BJ (cell line): ENCODE data around the gene GNB4. TPM values are rescaled to one million over a fixed set of nuclear protein-coding genes. Genes with fewer than 3 reads are reported as not detected.

Experiments
- CTCF ChIA-PET: fragments of 350-600 bp; formaldehyde crosslinking; extraction: SDS; loops from one replicate; lab custom pipeline; 2021; ENCODE audit warnings: antibody characterized with exemption, inconsistent platforms; lab: Yijun Ruan, JAX
- POLR2A ChIA-PET: fragments of 300-600 bp; sonication (Branson Sonifier 250); formaldehyde crosslinking; extraction: SDS; loops from one replicate; lab custom pipeline; 2021; ENCODE audit warnings: antibody characterized with exemption; lab: Charles Lee
- DNase-seq: peaks from one replicate; pipeline ENCODE4 v3.0.0-alpha.2; 2011; ENCODE audit warnings: low read depth
- H3K27me3 ChIP-seq: 2 replicates; pipeline ENCODE4 v1.6.0; 2011; ENCODE audit warnings: low read length; ENCODE audit not compliant: control insufficient read depth, insufficient read depth
- H3K36me3 ChIP-seq: 2 replicates; pipeline ENCODE4 v1.5.1; 2011; ENCODE audit warnings: low read length; ENCODE audit not compliant: control insufficient read depth, insufficient read depth
- H3K4me3 ChIP-seq: 2 replicates; pipeline ENCODE4 v1.5.1; 2011; ENCODE audit warnings: low read depth, mild to moderate bottlenecking, control low read depth, low read length
- polyA plus RNA-seq: library from polyadenylated mRNA; depleted of rRNA; stranded (reverse); fragments of >200 nt; gene quantifications from 2 replicates; pipeline ENCODE4 v1.2.3, GENCODE V29; 2011
- TF ChIP-seq, protein P1 (sequence below): IDR thresholded peaks from 2 replicates; pipeline ENCODE4 v1.5.1; 2011; ENCODE audit warnings: low read depth, mild to moderate bottlenecking, control low read depth, inconsistent platforms, low read length, moderate library complexity; ENCODE audit not compliant: insufficient read depth

GNB4 gene
- polyA plus RNA-seq, 1 experiment: 25.2 TPM

- CTCF ChIA-PET: no interaction called here
- no peak overlapping the region for H3K4me3 ChIP-seq
- TF ChIP-seq, protein P1, sequence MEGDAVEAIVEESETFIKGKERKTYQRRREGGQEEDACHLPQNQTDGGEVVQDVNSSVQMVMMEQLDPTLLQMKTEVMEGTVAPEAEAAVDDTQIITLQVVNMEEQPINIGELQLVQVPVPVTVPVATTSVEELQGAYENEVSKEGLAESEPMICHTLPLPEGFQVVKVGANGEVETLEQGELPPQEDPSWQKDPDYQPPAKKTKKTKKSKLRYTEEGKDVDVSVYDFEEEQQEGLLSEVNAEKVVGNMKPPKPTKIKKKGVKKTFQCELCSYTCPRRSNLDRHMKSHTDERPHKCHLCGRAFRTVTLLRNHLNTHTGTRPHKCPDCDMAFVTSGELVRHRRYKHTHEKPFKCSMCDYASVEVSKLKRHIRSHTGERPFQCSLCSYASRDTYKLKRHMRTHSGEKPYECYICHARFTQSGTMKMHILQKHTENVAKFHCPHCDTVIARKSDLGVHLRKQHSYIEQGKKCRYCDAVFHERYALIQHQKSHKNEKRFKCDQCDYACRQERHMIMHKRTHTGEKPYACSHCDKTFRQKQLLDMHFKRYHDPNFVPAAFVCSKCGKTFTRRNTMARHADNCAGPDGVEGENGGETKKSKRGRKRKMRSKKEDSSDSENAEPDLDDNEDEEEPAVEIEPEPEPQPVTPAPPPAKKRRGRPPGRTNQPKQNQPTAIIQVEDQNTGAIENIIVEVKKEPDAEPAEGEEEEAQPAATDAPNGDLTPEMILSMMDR: no peak
- H3K36me3 ChIP-seq: peaks cover 2% of the 10 kb centered on the region
- POLR2A ChIA-PET: no interaction called here
- H3K27me3 ChIP-seq: no peaks in the 10 kb centered on the region
- DNase-seq: no peak
Observed at GRCh38 chr3:179418610-179419009, 32.7 kb downstream of the GNB4 start.

- POLR2A ChIA-PET: no interaction called here
- DNase-seq: no peak
- TF ChIP-seq, protein P1: no peak
- Histone ChIP-seq H3K27me3 (no peaks in the 10 kb centered on the region), H3K36me3 (peaks cover 4% of the 10 kb centered on the region), H3K4me3 (no peak overlapping the region)
- CTCF ChIA-PET: interaction anchor here (1.5 to 1.8 kb wide), 2 partner anchors 19 to 141 kb away, joined by 4 to 7 read pairs; no protein-coding TSS in a partner anchor
Observed at GRCh38 chr3:179416681-179417080, 34.6 kb downstream of the GNB4 start.

DNA sequence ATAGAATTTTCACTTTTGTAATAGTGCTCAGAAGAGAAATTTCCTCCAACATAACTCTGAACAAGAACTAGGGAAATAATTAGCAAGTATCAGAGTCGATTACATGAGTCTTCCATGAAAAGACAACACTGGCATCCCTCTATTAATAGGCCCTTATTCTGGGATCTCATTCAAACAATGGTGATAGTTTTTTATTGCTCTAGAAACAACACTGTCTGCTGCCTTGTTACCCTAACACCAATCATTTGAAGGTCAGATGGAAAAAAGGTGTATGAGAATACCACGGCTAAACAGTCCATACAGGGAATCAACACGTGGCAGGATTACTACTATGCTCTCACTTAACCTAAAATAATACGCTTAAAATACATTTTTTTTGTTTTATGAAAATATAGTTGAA, 35.9 kb downstream of the GNB4 start:
- no peak for DNase-seq
- POLR2A ChIA-PET: no interaction called here
- Histone ChIP-seq H3K4me3 (no peak overlapping the region), H3K36me3 (peaks cover 4% of the 10 kb centered on the region), H3K27me3 (no peaks in the 10 kb centered on the region)
- TF ChIP-seq, protein P1: no peak
- CTCF ChIA-PET: no interaction called here

GRCh38 chr3:179414804-179415203, 36.5 kb downstream of the GNB4 start:
- ChIA-PET POLR2A (no interaction called here), CTCF (no interaction called here)
- TF ChIP-seq, protein P1: no peak
- no peak for DNase-seq
- H3K36me3 ChIP-seq: peaks cover 4% of the 10 kb centered on the region
- no peak overlapping the region for H3K4me3 ChIP-seq
- H3K27me3 ChIP-seq: no peaks in the 10 kb centered on the region

- no peaks in the 10 kb centered on the region for H3K27me3 ChIP-seq
- ChIA-PET CTCF (interaction anchor here (1.6 kb wide), 1 partner anchor 21 kb away, joined by 5 read pairs; no protein-coding TSS in a partner anchor), POLR2A (interaction anchor here (0.6 kb wide), 1 partner anchor 19 kb away, joined by 4 read pairs; no protein-coding TSS in a partner anchor)
- TF ChIP-seq, protein P1: no peak
- H3K4me3 ChIP-seq: no peak overlapping the region
- H3K36me3 ChIP-seq: peaks cover 1% of the 10 kb centered on the region; the same call in 1 of the 2 replicates
- DNase-seq: no peak
Observed at GRCh38 chr3:179410999-179411398, 40.3 kb downstream of the GNB4 start.
